Peyer's patch (tissue), 4 donors: Measurements from ENCODE around the gene ZNF213.

Source experiments
- POLR2A ChIP-seq, 2 donors: fragments of 450-650 bp; IDR thresholded peaks; one replicate each; pipeline ENCODE4 v1.5.1; 2017; ENCODE audit warnings: antibody characterized with exemption in 2 of 2, mild to moderate bottlenecking in 2 of 2, moderate library complexity in 2 of 2
- TF ChIP-seq, protein P1 (sequence below), 6 experiments: fragments of 450-650 bp in 4 of 6; fragments of 200-600 bp in 2 of 6; sonication (generic) in 1 of 6; IDR thresholded peaks; one replicate each; pipeline ENCODE4 v1.5.1; 2017 to 2019; ENCODE audit warnings: antibody characterized with exemption in 6 of 6, mild to moderate bottlenecking in 3 of 6, moderate library complexity in 1 of 6

DNA sequence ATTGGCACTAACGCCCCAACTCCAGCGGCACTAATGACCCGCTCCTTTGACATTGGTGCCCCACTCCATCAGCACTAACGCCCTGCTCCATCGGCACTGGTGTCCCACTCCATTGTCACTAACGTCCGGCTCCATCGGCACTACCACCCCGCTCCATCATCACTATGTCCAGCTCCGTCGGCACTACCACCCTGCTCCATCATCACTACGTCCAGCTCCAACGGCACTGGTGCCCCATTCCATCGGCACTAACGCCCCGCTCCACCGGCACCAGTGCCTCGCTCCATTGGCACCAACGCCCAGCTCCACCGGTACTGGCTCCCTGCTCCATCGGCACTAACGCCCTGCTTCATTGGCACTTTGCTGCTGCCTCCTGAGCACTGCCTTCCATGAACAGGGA, 7.5 kb downstream of the ZNF213 start:
- TF ChIP-seq POLR2A (IDR thresholded peaks at IDR 0.05) = no peak
- TF ChIP-seq, protein P1, sequence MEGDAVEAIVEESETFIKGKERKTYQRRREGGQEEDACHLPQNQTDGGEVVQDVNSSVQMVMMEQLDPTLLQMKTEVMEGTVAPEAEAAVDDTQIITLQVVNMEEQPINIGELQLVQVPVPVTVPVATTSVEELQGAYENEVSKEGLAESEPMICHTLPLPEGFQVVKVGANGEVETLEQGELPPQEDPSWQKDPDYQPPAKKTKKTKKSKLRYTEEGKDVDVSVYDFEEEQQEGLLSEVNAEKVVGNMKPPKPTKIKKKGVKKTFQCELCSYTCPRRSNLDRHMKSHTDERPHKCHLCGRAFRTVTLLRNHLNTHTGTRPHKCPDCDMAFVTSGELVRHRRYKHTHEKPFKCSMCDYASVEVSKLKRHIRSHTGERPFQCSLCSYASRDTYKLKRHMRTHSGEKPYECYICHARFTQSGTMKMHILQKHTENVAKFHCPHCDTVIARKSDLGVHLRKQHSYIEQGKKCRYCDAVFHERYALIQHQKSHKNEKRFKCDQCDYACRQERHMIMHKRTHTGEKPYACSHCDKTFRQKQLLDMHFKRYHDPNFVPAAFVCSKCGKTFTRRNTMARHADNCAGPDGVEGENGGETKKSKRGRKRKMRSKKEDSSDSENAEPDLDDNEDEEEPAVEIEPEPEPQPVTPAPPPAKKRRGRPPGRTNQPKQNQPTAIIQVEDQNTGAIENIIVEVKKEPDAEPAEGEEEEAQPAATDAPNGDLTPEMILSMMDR (IDR thresholded peaks at IDR 0.05) = no peak
